GM12873 (cell line): ENCODE data around the gene FGF5.

Experiments used
- CTCF ChIP-seq: IDR thresholded peaks from 2 replicates; pipeline ENCODE4 v1.5.1; 2012; ENCODE audit warnings: low read depth, mild to moderate bottlenecking, moderate library complexity, low read length, control low read depth; ENCODE audit not compliant: insufficient read depth; ENCODE audit errors: missing control alignments

FGF5 gene

GRCh38 chr4:80229128-80229527, 37.3 kb upstream of the FGF5 start:
- no peak for TF ChIP-seq CTCF

GRCh38 chr4:80229590-80229989, 36.9 kb upstream of the FGF5 start:
- no peak for TF ChIP-seq CTCF

- TF ChIP-seq CTCF, result no peak
These were observed 35.3 kb upstream of the FGF5 start for GRCh38 chr4:80231180-80231579.

GRCh38 chr4:80232707-80233370, 33.6 kb upstream of the FGF5 start:
- no peak for TF ChIP-seq CTCF

- no peak for TF ChIP-seq CTCF
These were observed 33.1 kb upstream of the FGF5 start for GRCh38 chr4:80233390-80233789.

GRCh38 chr4:80235451-80235850, 31.0 kb upstream of the FGF5 start:
- TF ChIP-seq CTCF, result no peak

- TF ChIP-seq CTCF, result no peak
These were observed 28.5 kb upstream of the FGF5 start for GRCh38 chr4:80237992-80238391.
